SH-SY5Y (cell line): ENCODE measurements around the gene PIK3R1.

Source experiments
- GATA2 ChIP-seq: IDR thresholded peaks from 2 replicates; pipeline ENCODE4 v1.6.1; 2011; ENCODE audit warnings: mild to moderate bottlenecking, low read depth, low read length
- GATA3 ChIP-seq: IDR thresholded peaks from 2 replicates; pipeline ENCODE4 v1.6.1; 2011; ENCODE audit warnings: low read depth, mild to moderate bottlenecking, low read length, moderate library complexity

DNA sequence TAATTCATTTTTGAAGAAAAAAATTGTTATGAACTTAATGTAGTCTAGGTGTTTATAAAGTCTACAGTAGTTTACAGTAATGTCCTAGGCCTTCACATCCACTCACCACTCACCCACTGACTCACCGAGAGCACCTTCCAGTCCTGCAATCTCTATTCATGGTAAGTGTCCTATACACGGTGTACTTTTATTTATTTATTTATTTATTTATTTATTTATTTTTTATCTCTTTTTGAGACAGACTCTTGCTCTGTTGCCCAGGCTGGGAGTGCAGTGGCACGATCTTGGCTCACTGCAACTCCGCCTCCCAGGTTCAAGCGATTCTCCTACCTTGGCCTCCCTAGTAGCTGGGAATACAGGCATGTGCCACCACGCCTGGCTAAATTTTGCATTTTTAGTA lies 39.3 kb upstream of the PIK3R1 start:
- TF ChIP-seq GATA2, result no peak
- no peak for TF ChIP-seq GATA3
